GM18526 (cell line): Measurements from ENCODE around the gene HASPIN.

Source experiments
- POLR2A ChIP-seq: IDR thresholded peaks from 3 replicates; pipeline ENCODE4 v1.6.1; 2011; ENCODE audit not compliant: insufficient read length; ENCODE audit errors: extremely low read depth

Gene HASPIN

GRCh38 chr17:3723556-3724377, at the start of gene HASPIN:
TSS of gene HASPIN (plus strand) at chr17:3723903. CDS start at chr17:3723936, 33 bp downstream.
- TF ChIP-seq POLR2A, result peak; percentile 80

GRCh38 chr17:3675886-3676285, 47.8 kb upstream of the HASPIN start:
- no peak for TF ChIP-seq POLR2A

- no peak for TF ChIP-seq POLR2A
Observed at GRCh38 chr17:3678095-3678820, 45.4 kb upstream of the HASPIN start.

DNA sequence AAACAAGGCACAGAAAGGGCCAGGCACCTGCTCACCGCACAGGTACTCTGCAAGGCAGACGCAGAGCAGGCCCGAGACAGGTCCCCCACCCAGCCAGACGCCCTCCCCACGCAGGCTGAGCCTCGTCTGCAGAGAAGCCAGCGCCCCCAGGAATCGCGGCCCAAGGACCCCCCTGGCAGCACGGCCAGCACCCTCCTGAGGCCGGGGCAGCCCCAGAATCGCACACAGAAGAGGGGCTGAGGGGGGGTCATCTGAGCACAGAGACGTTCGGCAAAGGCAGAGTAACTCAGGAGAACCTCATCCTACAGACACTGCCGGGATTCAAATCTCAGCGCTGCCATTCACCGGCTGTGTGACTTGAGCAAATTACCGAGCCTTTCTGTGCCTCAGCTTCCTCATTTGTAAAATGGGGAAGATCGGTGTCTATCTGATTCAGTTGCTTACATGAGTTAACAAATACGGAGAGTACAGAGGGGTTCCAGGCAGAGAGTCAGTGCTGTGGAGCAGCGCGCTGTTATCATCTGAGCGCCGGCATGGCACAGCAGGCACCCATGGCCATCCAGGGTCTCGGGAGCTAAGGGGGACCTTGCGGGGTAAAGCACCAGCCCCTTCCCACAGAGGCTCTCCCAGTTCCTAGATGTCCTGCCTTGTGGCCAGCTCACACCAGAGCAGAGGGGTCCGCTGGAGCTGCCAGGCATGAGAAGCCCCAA, 44.7 kb upstream of the HASPIN start:
- TF ChIP-seq POLR2A, result no peak

DNA sequence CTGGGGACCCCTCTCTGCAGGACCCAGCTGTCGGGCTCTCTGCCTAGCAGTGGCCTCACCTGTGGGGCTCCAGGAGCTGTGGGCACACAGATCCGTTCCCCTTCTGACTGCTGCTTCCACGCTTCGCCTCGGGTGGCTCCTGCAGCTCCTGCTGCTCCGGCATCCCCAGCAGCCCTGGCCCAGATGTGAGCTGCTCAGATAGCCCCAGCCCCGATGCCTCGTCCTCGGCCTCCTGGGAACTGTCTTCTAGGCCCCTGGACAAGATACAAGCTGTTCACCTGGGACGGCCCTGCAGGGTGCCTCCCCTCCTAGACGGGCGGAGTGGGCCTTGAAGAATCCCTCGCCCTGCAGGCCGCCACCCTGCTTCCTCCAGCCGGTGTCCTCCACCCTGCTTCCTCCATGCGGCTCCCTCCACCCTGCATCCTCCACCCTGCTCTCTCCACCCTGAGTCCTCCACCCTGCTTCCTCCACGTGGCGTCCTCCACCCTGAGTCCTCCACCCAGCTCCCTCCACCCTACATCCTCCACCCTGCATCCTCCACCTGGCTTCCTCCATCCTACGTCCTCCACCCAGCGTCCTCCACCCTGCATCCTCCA, 44.1 kb upstream of the HASPIN start:
- no peak for TF ChIP-seq POLR2A

- no peak for TF ChIP-seq POLR2A
Observed at GRCh38 chr17:3681057-3681456, 42.6 kb upstream of the HASPIN start.

- no peak for TF ChIP-seq POLR2A
Observed at GRCh38 chr17:3681565-3681964, 42.1 kb upstream of the HASPIN start.

- TF ChIP-seq POLR2A, result no peak
Observed at GRCh38 chr17:3682033-3682432, 41.7 kb upstream of the HASPIN start.

- no peak for TF ChIP-seq POLR2A
Observed at GRCh38 chr17:3683054-3683511, 40.6 kb upstream of the HASPIN start.

DNA sequence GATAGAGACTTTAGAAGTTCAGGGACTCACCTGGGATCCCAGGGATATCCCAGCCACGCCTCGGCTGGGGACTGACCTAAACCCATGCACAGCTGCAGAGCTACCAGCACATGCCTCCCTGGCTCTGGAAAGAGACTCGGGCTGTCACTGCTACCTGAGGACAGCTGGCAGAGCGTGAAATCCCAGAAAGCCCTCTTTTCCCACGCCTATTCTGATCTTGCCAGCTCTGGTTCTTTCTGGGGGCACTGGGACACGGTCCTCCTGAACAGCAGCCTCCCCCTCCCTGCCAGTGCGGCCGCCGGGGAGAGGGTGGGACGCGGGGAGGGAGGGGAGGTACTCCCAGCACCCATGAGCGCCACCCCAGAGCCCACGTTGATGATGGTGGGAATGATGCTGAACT, 38.5 kb upstream of the HASPIN start:
- TF ChIP-seq POLR2A, result no peak

- TF ChIP-seq POLR2A, result no peak
Observed at GRCh38 chr17:3688027-3688553, 35.6 kb upstream of the HASPIN start.

DNA sequence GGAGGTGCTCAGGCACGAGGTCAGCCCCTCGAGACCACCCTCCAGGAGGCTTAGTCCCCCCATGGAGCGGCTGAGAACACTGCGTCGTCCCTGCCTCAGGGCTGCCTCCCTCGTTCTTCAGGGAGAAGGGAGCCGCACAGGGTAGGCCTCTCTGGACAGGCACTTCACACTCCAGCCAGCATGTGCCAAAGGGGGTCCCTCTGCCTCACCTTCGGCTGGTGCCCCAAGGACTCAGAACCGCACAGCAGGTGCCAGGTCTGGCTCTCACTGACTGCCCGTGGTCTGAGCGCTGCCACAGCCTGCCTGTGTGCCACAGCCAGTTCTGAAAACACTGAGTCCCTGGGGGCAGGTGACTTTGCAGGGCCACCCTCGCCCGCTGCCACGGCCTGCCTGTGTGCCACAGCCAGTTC, 34.8 kb upstream of the HASPIN start:
- TF ChIP-seq POLR2A, result no peak

DNA sequence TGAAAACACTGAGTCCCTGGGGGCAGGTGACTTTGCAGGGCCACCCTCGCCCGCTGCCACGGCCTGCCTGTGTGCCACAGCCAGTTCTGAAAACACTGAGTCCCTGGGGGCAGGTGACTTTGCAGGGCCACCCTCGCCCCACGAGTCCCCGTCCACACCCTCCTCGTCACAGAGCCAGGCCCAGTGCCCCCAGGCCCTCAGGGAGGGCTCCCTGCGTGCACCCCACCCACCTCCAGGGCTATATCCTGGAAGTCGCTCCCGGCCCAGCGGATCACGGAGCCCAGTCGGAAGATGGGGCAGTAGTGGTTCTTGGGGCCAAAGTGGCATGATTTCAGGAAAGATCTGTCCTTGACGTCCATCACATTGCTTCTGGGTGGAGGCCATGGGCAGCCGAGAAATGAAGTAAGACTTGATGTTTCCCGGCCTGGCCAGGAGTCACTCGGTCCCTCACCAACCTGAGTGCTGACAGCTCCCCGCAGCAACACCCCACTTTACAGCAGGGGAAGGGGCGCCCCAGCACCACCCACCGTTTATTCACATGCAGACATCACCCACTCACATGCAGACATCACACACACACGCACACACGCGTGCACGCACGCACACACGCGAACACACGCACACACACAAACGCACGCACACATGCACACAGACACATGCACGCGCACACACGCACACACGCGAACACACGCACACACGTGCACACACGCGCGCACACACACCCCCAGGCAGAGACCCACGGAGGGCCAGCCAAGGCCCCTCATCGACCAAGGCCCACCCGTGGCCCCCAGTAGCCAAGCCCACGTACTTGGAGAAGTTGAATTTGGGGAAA, 34.2 kb upstream of the HASPIN start:
- TF ChIP-seq POLR2A, result no peak

GRCh38 chr17:3690094-3690715, 33.5 kb upstream of the HASPIN start:
- no peak for TF ChIP-seq POLR2A
